Upper lobe of left lung (tissue), 4 donors: ENCODE results near the gene PRR33.
"Not testable (repeated sequence)": the region's sequence is repeated elsewhere in the genome, so short reads cannot be mapped to it uniquely, and the experiment has no call there.

Source experiments
- CTCF ChIP-seq, 6 experiments: fragments of 450-650 bp in 4 of 6; fragments of 200-600 bp in 2 of 6; sonication (generic) in 2 of 6; IDR thresholded peaks; one replicate each; pipeline ENCODE4 v1.5.1; 2016 to 2019; ENCODE audit warnings: antibody characterized with exemption in 6 of 6
- EP300 ChIP-seq, 4 donors: sonication (generic); formaldehyde crosslinking; IDR thresholded peaks; one replicate each; pipeline ENCODE4 v1.5.1; 2017; ENCODE audit warnings: antibody characterized with exemption in 4 of 4, control low read depth in 2 of 4

GRCh38 chr11:1875851-1876301, 15.8 kb downstream of the PRR33 start:
- TF ChIP-seq CTCF, EP300 (IDR thresholded peaks at IDR 0.05): not testable (repeated sequence)
